Activated CD8-positive, alpha-beta memory T cell treated with anti-CD3 and anti-CD28 coated beads, Interleukin-2, amount 50 U/mL, for 48 hours (primary cell): Measurements from ENCODE around the gene CFAP251.
A peak's percentile ranks its signal among the peaks of the same experiment; 100 is the strongest.
"Not testable (repeated sequence)": the region's sequence is repeated elsewhere in the genome, so short reads cannot be mapped to it uniquely, and the experiment has no call there.

Experiments used
- DNase-seq: peaks from one replicate; pipeline ENCODE4 v3.0.0-alpha.2; 2020

CFAP251 gene

GRCh38 chr12:122030424-122031035 is 112.1 kb downstream of the CFAP251 start:
- no peak for DNase-seq

- DNase-seq: peak; percentile 88
Observed at GRCh38 chr12:122031342-122032216, 113.2 kb downstream of the CFAP251 start.

- no peak for DNase-seq
Observed at GRCh38 chr12:122032580-122032979, 114.2 kb downstream of the CFAP251 start.

- DNase-seq: no peak
Observed at GRCh38 chr12:122035292-122035691, 116.9 kb downstream of the CFAP251 start.

- no peak for DNase-seq
Observed at GRCh38 chr12:122036153-122036552, 117.8 kb downstream of the CFAP251 start.

GRCh38 chr12:122040579-122041386 is 122.4 kb downstream of the CFAP251 start:
- DNase-seq: no peak

GRCh38 chr12:122041458-122041857 is 123.1 kb downstream of the CFAP251 start:
- not testable (repeated sequence) for DNase-seq

GRCh38 chr12:122042910-122043309 is 124.5 kb downstream of the CFAP251 start:
- no peak for DNase-seq

GRCh38 chr12:122043476-122043875 is 125.1 kb downstream of the CFAP251 start:
- no peak for DNase-seq

- no peak for DNase-seq
Observed at GRCh38 chr12:122045262-122045661, 126.9 kb downstream of the CFAP251 start.

- DNase-seq: no peak
Observed at GRCh38 chr12:122046145-122046544, 127.8 kb downstream of the CFAP251 start.

- no peak for DNase-seq
Observed at GRCh38 chr12:122048151-122048550, 129.8 kb downstream of the CFAP251 start.

- DNase-seq: no peak
Observed at GRCh38 chr12:122049827-122050226, 131.4 kb downstream of the CFAP251 start.

GRCh38 chr12:122050706-122051105 is 132.3 kb downstream of the CFAP251 start:
- no peak for DNase-seq

- no peak for DNase-seq
Observed at GRCh38 chr12:122051231-122051876, 133.0 kb downstream of the CFAP251 start.

- no peak for DNase-seq
Observed at GRCh38 chr12:122052285-122052684, 133.9 kb downstream of the CFAP251 start.
